Stimulated activated CD4-positive, alpha-beta T cell treated with anti-CD3 and anti-CD28 coated beads, Interleukin-2, amount 100 ng/mL, for 4 hours (primary cell): ENCODE results near the gene CBFA2T2.
"Not testable (repeated sequence)": the region's sequence is repeated elsewhere in the genome, so short reads cannot be mapped to it uniquely, and the experiment has no call there.

Source experiments
- DNase-seq: peaks from one replicate; pipeline ENCODE4 v3.0.0-alpha.2; 2020; ENCODE audit warnings: low read depth

The CBFA2T2 gene

DNA sequence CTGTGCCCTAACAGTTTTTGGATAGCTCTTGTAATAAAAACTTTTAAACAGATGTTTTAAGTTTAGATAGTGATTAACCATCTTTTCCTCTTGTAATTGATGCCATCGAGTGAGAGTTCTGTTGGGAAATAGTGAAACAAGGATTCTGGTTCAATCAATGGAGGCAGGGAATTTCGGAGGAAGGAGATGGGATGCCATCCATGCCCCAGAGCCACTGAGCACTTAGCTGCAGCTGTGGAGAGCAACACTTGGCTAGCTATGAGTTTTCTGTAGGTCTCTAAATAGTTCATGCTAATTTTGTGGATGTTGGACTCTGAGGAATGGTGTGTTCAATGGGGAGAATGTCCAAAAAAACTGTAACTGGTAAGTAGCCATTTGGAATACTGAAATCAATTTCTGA, 16.7 kb downstream of the CBFA2T2 start:
- no peak for DNase-seq

DNA sequence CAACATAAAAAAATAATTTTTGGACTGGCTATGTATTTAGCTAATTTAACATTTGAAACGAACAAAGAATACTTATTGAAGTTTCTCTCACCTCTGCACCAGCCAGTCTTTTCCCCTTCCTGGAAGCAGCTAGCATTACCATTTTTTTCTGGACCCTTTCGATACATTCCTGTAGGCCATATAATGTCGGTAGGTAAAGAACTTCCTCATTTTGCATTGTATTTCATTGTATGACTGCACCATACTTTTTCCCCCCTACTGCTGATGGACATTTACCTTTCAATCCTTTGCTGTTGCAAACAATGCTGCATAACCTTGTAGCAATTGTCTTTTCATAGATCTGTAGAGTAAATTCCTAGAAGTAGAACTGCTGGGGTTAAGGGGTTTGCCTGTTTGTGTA, 17.6 kb downstream of the CBFA2T2 start:
- no peak for DNase-seq

DNA sequence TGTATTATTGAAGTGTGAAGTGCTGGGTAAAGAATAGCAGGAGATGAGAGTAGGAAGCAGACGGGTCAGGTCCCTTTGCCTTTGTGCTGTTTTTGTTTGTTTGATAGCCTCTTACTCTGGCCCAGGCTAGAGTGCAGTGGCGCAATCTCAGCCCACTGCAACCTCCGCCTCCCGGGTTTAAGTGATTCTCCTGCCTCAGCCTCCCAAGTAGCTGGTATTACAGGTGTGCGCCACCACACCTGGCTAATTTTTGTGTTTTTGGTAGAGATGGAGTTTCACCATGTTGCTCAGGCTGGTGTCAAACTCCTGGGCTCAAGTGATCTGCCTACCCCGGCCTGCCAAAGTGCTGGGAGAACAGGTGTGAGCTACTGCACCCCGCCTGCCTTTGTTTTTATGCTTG, 18.1 kb downstream of the CBFA2T2 start:
- not testable (repeated sequence) for DNase-seq

GRCh38 chr20:33509057-33509456, 19.2 kb downstream of the CBFA2T2 start:
- DNase-seq: not testable (repeated sequence)

- not testable (repeated sequence) for DNase-seq
Observed at GRCh38 chr20:33511876-33512275, 22.0 kb downstream of the CBFA2T2 start.

GRCh38 chr20:33515569-33516216, 25.8 kb downstream of the CBFA2T2 start:
- no peak for DNase-seq

DNA sequence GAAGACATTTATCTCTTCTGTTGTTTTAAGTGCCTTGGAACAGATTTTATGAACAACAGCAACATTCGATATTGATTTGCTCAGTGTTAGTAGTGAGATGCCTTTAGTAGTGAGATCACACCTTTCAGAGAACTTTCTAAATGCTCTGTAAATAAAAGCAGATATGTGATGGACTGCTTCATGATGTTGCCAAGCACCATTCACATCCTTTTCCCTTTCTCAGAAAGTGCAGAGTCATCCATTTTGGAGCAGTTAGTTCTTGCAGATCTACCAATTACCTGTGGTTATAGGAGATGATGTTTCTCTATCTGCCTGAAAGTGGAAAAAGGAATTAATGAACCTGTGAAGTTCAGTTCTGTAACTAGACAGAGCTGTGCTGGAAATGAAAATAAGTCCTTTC, 27.0 kb downstream of the CBFA2T2 start:
- DNase-seq: no peak

GRCh38 chr20:33518071-33518470, 28.2 kb downstream of the CBFA2T2 start:
- DNase-seq: no peak

GRCh38 chr20:33521461-33521860, 31.6 kb downstream of the CBFA2T2 start:
- DNase-seq: no peak

- no peak for DNase-seq
Observed at GRCh38 chr20:33522256-33522820, 32.4 kb downstream of the CBFA2T2 start.

GRCh38 chr20:33524261-33524660, 34.4 kb downstream of the CBFA2T2 start:
- no peak for DNase-seq

DNA sequence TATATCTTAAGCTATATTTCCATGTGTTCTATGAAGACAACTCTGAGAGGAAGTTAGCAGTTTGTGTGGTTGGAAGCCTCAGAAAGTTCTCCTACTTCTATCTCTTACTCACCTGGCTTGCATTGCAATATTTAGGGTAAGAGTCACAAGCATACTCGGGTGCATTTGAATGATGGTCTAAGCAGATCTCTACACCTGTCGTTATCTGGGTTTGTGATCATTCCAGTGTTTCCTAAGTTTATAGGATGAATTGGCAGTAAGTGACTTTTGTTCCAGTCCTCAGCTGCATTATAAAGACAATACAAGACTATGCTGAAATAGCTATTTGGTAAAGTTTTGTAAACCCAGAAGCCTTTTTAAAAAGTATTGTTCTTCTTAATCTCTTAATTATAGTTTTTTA, 36.9 kb downstream of the CBFA2T2 start:
- DNase-seq: no peak

- no peak for DNase-seq
Observed at GRCh38 chr20:33531047-33531877, 41.4 kb downstream of the CBFA2T2 start.

DNA sequence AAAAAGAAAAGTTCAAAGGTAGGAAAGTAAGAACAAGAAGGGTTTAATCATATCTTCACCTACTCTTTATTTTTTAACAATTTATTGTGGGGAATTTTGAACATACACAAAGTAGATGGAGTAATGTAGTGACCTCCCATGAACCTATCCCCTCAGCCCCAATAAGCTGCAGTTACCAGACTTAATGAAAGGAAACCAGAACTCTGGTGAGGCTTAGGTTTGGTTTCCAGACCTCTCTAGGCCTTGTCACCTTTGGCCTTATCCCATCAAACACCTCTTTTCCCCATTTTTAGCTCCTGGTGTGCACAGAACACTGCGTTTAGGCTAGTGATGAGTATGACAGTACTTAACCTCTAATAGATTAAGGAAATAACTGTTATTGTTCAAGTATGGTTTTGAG, 42.0 kb downstream of the CBFA2T2 start:
- no peak for DNase-seq

- DNase-seq: no peak
Observed at GRCh38 chr20:33532753-33533459, 43.0 kb downstream of the CBFA2T2 start.

DNA sequence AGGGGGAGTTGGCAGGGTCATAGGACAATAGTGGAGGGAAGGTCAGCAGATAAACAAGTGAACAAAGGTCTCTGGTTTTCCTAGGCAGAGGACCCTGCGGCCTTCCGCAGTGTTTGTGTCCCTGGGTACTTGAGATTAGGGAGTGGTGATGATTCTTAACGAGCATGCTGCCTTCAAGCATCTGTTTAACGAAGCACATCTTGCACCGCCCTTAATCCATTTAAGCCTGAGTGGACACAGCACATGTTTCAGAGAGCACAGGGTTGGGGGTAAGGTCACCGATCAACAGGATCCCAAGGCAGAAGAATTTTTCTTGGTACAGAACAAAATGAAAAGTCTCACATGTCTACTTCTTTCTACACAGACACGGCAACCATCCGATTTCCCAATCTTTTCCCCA, 45.8 kb downstream of the CBFA2T2 start:
- DNase-seq: not testable (repeated sequence)

GRCh38 chr20:33537608-33538007, 47.7 kb downstream of the CBFA2T2 start:
- DNase-seq: no peak

- no peak for DNase-seq
Observed at GRCh38 chr20:33539129-33539528, 49.2 kb downstream of the CBFA2T2 start.

- no peak for DNase-seq
Observed at GRCh38 chr20:33540427-33540826, 50.5 kb downstream of the CBFA2T2 start.

DNA sequence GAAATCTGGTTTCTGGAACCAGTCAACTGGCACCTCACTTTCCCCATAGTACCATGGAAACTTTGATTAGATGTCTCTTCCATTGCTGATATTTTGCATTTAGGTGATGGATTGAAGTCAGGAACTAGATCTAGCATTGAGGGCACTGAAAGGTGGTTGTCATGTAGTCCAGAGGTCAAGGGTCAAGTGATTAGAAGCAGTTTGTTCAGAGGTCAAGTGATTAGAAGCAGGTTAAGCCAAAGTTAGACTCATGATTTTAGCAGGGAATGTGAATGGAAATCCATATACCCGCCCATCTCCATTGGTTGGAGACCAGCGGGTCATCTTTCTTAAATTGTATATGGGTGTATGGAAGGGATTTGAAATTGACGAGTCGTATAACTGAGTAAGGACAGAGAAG, 51.2 kb downstream of the CBFA2T2 start:
- DNase-seq: no peak

DNA sequence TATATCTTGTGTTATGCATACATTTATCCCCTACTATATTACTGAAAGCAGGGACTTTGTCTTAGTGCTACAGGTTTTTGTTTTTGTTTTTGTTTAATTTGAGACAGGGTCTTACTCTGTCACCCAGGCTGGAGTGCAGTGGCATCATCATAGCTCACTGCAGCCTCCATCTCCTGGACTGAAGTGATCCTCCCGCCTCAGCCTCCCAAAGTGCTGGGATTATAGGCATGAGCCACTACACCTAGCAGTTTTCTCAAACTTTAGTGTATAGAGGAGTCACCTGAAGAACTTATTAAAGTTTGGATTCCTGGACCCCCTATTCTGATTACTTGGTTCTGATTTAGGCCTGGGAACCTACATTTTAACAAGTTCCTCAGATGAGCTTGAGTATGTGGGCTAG, 51.9 kb downstream of the CBFA2T2 start:
- no peak for DNase-seq

GRCh38 chr20:33545763-33546162, 55.9 kb downstream of the CBFA2T2 start:
- DNase-seq: no peak
